ENCODE data around the gene CDT1.
"Not testable (repeated sequence)": the region's sequence is repeated elsewhere in the genome, so short reads cannot be mapped to it uniquely, and the experiment has no call there.

The CDT1 gene

GRCh38 chr16:88784074-88784855 is 19.3 kb upstream of the CDT1 start:
- DNase-seq, result no peak

GRCh38 chr16:88784856-88785105 is 18.8 kb upstream of the CDT1 start:
- DNase-seq, result no peak

- peak; percentile 40 for DNase-seq
These were observed 18.3 kb upstream of the CDT1 start, which contains the start of gene PIEZO1 for GRCh38 chr16:88785106-88785924. PIEZO1 (minus strand) TSS chr16:88785220; CDS start chr16:88784964, 256 bp downstream.

GRCh38 chr16:88787579-88788314 is 15.8 kb upstream of the CDT1 start:
- no peak for DNase-seq

- not testable (repeated sequence) for DNase-seq
These were observed 14.8 kb upstream of the CDT1 start for GRCh38 chr16:88788749-88789148.

- no peak for DNase-seq
These were observed 14.0 kb upstream of the CDT1 start for GRCh38 chr16:88789594-88789993.

- DNase-seq, result peak; percentile 47
These were observed 13.0 kb upstream of the CDT1 start for GRCh38 chr16:88790312-88791211.

GRCh38 chr16:88792078-88792550 is 11.5 kb upstream of the CDT1 start:
- no peak for DNase-seq

- DNase-seq, result no peak
These were observed 10.8 kb upstream of the CDT1 start for GRCh38 chr16:88792668-88793250.

GRCh38 chr16:88793251-88793954 is 10.2 kb upstream of the CDT1 start:
- DNase-seq, result no peak

- no peak for DNase-seq
These were observed 7.3 kb upstream of the CDT1 start for GRCh38 chr16:88796278-88796677.

GRCh38 chr16:88798073-88798472 is 5.5 kb upstream of the CDT1 start:
- DNase-seq, result no peak

GRCh38 chr16:88798772-88799455 is 4.7 kb upstream of the CDT1 start:
- DNase-seq, result no peak

- DNase-seq, result no peak
These were observed 3.9 kb upstream of the CDT1 start for GRCh38 chr16:88799569-88800276.

GRCh38 chr16:88800277-88800592 is 3.4 kb upstream of the CDT1 start:
- no peak for DNase-seq

- no peak for DNase-seq
These were observed 573 bp downstream of the CDT1 start for GRCh38 chr16:88804173-88804551.

- DNase-seq, result no peak
These were observed 1.2 kb downstream of the CDT1 start for GRCh38 chr16:88804552-88805339.

- DNase-seq, result no peak
These were observed 1.7 kb downstream of the CDT1 start for GRCh38 chr16:88805340-88805715.

GRCh38 chr16:88805887-88806393 is 2.4 kb downstream of the CDT1 start:
- no peak for DNase-seq
